GM23248 (cell line): Measurements from ENCODE around the gene ARSK. TPM values are rescaled to one million over a fixed set of nuclear protein-coding genes. Genes with fewer than 3 reads are reported as not detected.

Experiments
- DNase-seq: peaks from one replicate; pipeline ENCODE4 v3.0.0-alpha.2; 2015
- H2AFZ ChIP-seq: fragments of 200-600 bp; sonication (generic); 2 replicates; pipeline ENCODE4 v1.6.1; 2016; ENCODE audit warnings: antibody characterized with exemption
- H3F3A ChIP-seq: fragments of 200-600 bp; sonication (generic); 2 replicates; pipeline ENCODE4 v1.6.1; 2016; ENCODE audit warnings: mild to moderate bottlenecking, antibody characterized with exemption, mixed run types; ENCODE audit not compliant: insufficient read depth
- H3K27ac ChIP-seq: fragments of 200-600 bp; sonication (generic); 2 replicates; pipeline ENCODE4 v1.5.1; 2016; ENCODE audit warnings: mild to moderate bottlenecking
- H3K27me3 ChIP-seq: fragments of 200-600 bp; sonication (generic); replicated peaks from 2 replicates; pipeline ENCODE4 v1.6.1; 2016; ENCODE audit warnings: mild to moderate bottlenecking; ENCODE audit not compliant: insufficient read depth
- H3K36me3 ChIP-seq: fragments of 200-600 bp; sonication (generic); 2 replicates; pipeline ENCODE4 v1.6.1; 2016; ENCODE audit warnings: low read depth, mild to moderate bottlenecking
- H3K4me1 ChIP-seq: fragments of 200-600 bp; sonication (generic); 2 replicates; pipeline ENCODE4 v1.6.1; 2016; ENCODE audit warnings: mild to moderate bottlenecking; ENCODE audit not compliant: insufficient read depth
- H3K4me2 ChIP-seq: fragments of 200-600 bp; sonication (generic); one replicate; pipeline ENCODE4 v1.6.1; 2016; ENCODE audit warnings: mild to moderate bottlenecking; ENCODE audit not compliant: unreplicated experiment
- H3K4me3 ChIP-seq: fragments of 200-600 bp; sonication (generic); 2 replicates; pipeline ENCODE4 v1.5.1; 2016; ENCODE audit warnings: mild to moderate bottlenecking
- H3K79me2 ChIP-seq: fragments of 200-600 bp; sonication (generic); 2 replicates; pipeline ENCODE4 v1.6.1; 2016; ENCODE audit warnings: mild to moderate bottlenecking; ENCODE audit not compliant: insufficient read depth
- H3K9ac ChIP-seq: fragments of 200-600 bp; sonication (generic); 2 replicates; pipeline ENCODE4 v1.6.1; 2016; ENCODE audit warnings: mild to moderate bottlenecking
- H3K9me2 ChIP-seq: fragments of 200-600 bp; sonication (generic); 2 replicates; pipeline ENCODE4 v1.6.1; 2016; ENCODE audit warnings: mixed run types, mild to moderate bottlenecking, moderate library complexity; ENCODE audit not compliant: insufficient read depth
- H3K9me3 ChIP-seq: fragments of 200-600 bp; sonication (generic); one replicate; pipeline ENCODE4 v1.6.1; 2017; ENCODE audit warnings: low read depth
- H4K20me1 ChIP-seq: fragments of 200-600 bp; sonication (generic); 2 replicates; pipeline ENCODE4 v1.6.0; 2016; ENCODE audit not compliant: insufficient read depth
- EZH2 ChIP-seq: fragments of 200-600 bp; sonication (generic); IDR thresholded peaks from 2 replicates; pipeline ENCODE4 v1.6.1; 2018; ENCODE audit warnings: antibody characterized with exemption, mild to moderate bottlenecking; ENCODE audit not compliant: insufficient read depth, poor library complexity, severe bottlenecking
- EZH2phosphoT487 ChIP-seq: fragments of 200-600 bp; sonication (generic); IDR thresholded peaks from 2 replicates; pipeline ENCODE4 v1.6.1; 2018; ENCODE audit warnings: antibody characterized with exemption, moderate library complexity, mild to moderate bottlenecking, low read depth; ENCODE audit not compliant: insufficient read depth
- WGBS, 2 experiments: methylation state at CpG; one replicate each; pipeline ENCODE4 v1.1.6; 2015 to 2017; ENCODE audit warnings: low lambda C conversion rate in 2 of 2, low coverage in 1 of 2; ENCODE audit errors: missing lambda C conversion rate in 2 of 2; 5-methylcytosine and 5-hydroxymethylcytosine counted together
- in situ Hi-C: fragments of 300-500 bp; cut with MboI; formaldehyde crosslinking; loops from 2 replicates; pipeline ENCODE4 v1.15.0; 2020
- polyA plus RNA-seq: library from polyadenylated mRNA; unstranded; fragments of >200 nt; fragmentation: Nextera tagmentation; extraction: Ambion mirVana; gene quantifications from 2 replicates; pipeline ENCODE4 v1.2.1, GENCODE V29; 2016
- total RNA-seq: library from RNA; depleted of rRNA; stranded (reverse); fragments of >200 nt; shearing (Covaris generic); gene quantifications from 2 replicates; pipeline ENCODE4 v1.2.3, GENCODE V29; 2014

Gene ARSK
- total and polyA plus RNA-seq, 2 experiments from 2014 or later = 12.1 to 14.5 TPM

- Histone ChIP-seq H4K20me1 (no peaks in the 10 kb centered on the region), H3K9ac (peak within 1 kb of the TSS; percentile 86), H3K4me1 (peaks cover 5% of the 10 kb centered on the region; the same call in 1 of the 2 replicates), H3K36me3 (no peaks in the 10 kb centered on the region), H3K9me2 (no peaks in the 10 kb centered on the region), H3K4me3 (peak within 1 kb of the TSS; percentile 75), H3K79me2 (no peaks in the 10 kb centered on the region; the same call in 1 of the 2 replicates), H2AFZ (peak within 1 kb of the TSS; percentile 89), H3F3A (peaks cover 29% of the 10 kb centered on the region), H3K27ac (peak within 1 kb of the TSS; percentile 73), H3K27me3 (no peaks in the 10 kb centered on the region), H3K4me2 (peak within 1 kb of the TSS; percentile 81), H3K9me3 (no peaks in the 10 kb centered on the region)
- TF ChIP-seq EZH2 = no peak
- TF ChIP-seq EZH2phosphoT487 = no peak
- in situ Hi-C loops = no loop called here
- 4% methylated on average over 53 to 59 of the region's 60 CpGs for WGBS, 2 experiments
- peak; percentile 99 for DNase-seq
Measured at GRCh38 chr5:95646569-95647431, 91.9 kb downstream of the ARSK start, which contains the start of gene RFESD. Gene RFESD, plus strand, starts transcription at chr5:95646777. Its CDS starts 5,495 bp downstream, at chr5:95652272.

DNA sequence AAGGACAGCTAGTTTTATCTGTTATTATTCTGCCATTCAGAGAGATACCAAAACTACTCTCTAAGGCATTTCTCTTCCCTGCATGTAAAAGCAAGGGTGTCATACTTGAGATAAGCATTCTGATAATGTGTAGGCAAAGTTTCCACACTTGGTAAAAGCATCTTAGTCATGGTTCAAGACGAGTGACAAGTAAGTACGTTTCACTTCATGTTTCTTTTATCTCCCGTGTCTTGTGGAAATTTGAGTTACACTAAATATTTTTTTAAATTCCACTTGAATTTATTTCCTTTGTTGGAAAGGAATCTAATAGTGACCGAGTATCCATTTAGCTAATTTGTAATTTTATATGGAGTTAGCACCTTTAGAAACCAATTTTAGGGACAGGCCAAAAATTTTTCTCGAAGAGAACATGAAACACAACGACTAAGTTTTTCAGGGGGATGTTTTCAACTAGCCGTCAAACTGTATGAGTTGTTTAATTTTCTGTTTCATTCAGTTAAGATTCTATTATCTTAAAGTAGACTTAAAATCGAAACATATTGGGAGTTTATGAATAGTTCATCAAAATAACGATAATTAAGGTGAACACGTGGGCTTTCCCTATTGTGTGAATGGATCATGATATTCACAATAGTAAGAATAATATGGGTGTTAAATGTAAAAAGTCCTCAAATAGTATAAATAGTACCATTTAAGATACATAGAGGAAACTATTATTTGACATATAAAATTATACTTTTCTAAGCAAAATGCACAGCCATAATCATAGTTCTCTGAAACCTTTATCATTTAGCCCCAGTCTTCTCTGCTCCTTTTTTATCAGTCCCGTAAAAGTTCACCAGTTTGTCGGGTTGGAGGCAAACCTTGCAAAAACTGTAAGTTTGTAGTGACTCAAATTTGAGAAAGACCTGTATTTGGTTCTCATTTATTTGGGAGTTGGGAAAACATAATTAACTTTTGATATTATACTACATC, 93.3 kb downstream of the ARSK start:
- Histone ChIP-seq H3K27me3 (no peaks in the 10 kb centered on the region), H3K9me3 (no peaks in the 10 kb centered on the region), H4K20me1 (no peaks in the 10 kb centered on the region), H2AFZ (peak overlapping the region; percentile 89), H3K79me2 (no peaks in the 10 kb centered on the region; the same call in 1 of the 2 replicates), H3K4me3 (peak overlapping the region; percentile 75; the same call in 1 of the 2 replicates), H3K27ac (no peak overlapping the region), H3K9ac (peak overlapping the region; percentile 86), H3K4me2 (peak overlapping the region; percentile 81), H3K4me1 (peaks cover 5% of the 10 kb centered on the region; the same call in 1 of the 2 replicates), H3K9me2 (no peaks in the 10 kb centered on the region), H3F3A (peaks cover 29% of the 10 kb centered on the region), H3K36me3 (no peaks in the 10 kb centered on the region)
- TF ChIP-seq EZH2phosphoT487 = no peak
- TF ChIP-seq EZH2 = no peak
- DNase-seq = no peak
- WGBS, 2 experiments = 94% methylated on average over 12 of the region's 12 CpGs
- in situ Hi-C loops = no loop called here

DNA sequence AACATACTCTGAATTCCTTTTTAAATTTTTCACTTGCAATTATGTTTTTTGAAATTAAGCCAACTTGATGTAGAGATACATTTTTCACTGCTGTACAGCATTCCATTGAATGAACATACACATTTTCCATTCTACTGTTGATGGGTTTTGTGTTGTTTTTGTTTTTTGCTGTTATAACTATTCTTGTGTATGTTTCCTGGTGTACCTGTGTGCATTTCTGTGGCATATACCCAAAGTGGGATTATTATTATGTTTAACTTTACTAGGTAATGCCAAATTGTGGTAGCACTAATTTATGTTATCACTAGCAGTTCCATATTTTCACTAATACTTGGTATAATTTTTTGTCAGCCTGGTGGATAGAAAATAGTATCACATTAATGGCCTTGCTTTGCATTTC, 94.4 kb downstream of the ARSK start:
- Histone ChIP-seq H3K9me3 (no peaks in the 10 kb centered on the region), H4K20me1 (no peaks in the 10 kb centered on the region), H3K9me2 (no peaks in the 10 kb centered on the region), H3F3A (peaks cover 29% of the 10 kb centered on the region), H3K27me3 (no peaks in the 10 kb centered on the region), H3K27ac (no peak overlapping the region), H3K9ac (no peak overlapping the region), H3K4me1 (peaks cover 5% of the 10 kb centered on the region; the same call in 1 of the 2 replicates), H3K79me2 (no peaks in the 10 kb centered on the region; the same call in 1 of the 2 replicates), H3K4me2 (no peak overlapping the region), H3K36me3 (no peaks in the 10 kb centered on the region), H3K4me3 (no peak overlapping the region), H2AFZ (no peak overlapping the region)
- TF ChIP-seq EZH2phosphoT487 (no peak), EZH2 (no peak)
- no peak for DNase-seq
- in situ Hi-C loops = no loop called here
